ENCODE results near the gene SLC40A1. TPM values are rescaled to one million over a fixed set of nuclear protein-coding genes. Genes with fewer than 3 reads are reported as not detected.

Gene SLC40A1
- total and polyA plus RNA-seq, 2 donors (not counting 3 experiments of a cell fraction or from before 2014, with no cell fraction given): 8.5 to 15.1 TPM

DNA sequence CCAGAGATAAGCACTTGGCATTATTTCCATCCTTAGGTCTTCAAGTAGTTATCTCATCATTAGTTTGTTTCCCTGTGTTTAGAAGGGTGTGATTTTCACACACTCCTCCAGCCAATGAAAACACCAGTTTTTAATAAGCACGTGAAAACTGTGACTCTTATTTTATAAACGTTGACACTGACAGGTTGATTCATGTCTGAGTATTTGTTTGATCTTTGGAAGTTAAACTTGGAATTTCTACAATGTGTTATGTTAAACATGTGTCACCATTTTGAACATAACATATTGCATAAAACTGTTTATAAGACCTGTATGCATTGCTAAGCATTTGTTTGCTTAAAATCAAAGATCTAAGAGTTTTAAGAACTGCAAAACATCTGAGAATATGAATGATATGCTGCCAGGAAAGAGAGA lies 27.6 kb downstream of the SLC40A1 start:
- H3K9me1 ChIP-seq (replicated peaks; ENCODE audit: control insufficient read depth, extremely low read depth, insufficient read depth, low read length): no peaks in the 10 kb centered on the region
- intact Hi-C loops (cut with micrococcal nuclease) (no loop called here), dilution Hi-C loops (cut with MboI; ENCODE audit: extremely low pct_ligation_motif_present, low sequenced_read_pairs) (no loop called here)
- H3K27ac ChIP-seq (ENCODE audit: insufficient read depth, low read depth, low read length): no peak overlapping the region
- no peak for FAIRE-seq
- DNase-seq (ENCODE audit: low read depth, low spot score): peak; percentile 94
- no peaks in the 10 kb centered on the region for H3K27me3 ChIP-seq (ENCODE audit: control insufficient read depth in 2 of 2, insufficient read depth in 2 of 2, low read length in 2 of 2)
- H3K79me2 ChIP-seq (ENCODE audit: control insufficient read depth, insufficient read depth, low read length): no peaks in the 10 kb centered on the region
- H3K4me1 ChIP-seq (ENCODE audit: control insufficient read depth, extremely low read depth, insufficient read depth, low read length): no peaks in the 10 kb centered on the region
- H4K20me1 ChIP-seq (replicated peaks; ENCODE audit: control insufficient read depth, extremely low read depth, insufficient read depth, low read length): no peaks in the 10 kb centered on the region
- CTCF ChIA-PET: interaction anchor here (0.9 kb wide), 1 partner anchor 20 kb away, joined by 3 read pairs; no protein-coding TSS in a partner anchor
- H2AFZ ChIP-seq (ENCODE audit: low read depth, low read length): no peak overlapping the region
- no peak overlapping the region for H3K4me2 ChIP-seq (ENCODE audit: insufficient read depth, low read length)
- no peak overlapping the region for H3K4me3 ChIP-seq (replicated peaks in 1 of 3; ENCODE audit: insufficient read depth in 1 of 3, low read depth in 1 of 3, low read length in 3 of 3)
- TF ChIP-seq MYC (IDR thresholded peaks at IDR 0.05; ENCODE audit: low read depth, low read length) (no peak), FOS (IDR thresholded peaks at IDR 0.05; ENCODE audit: borderline replicate concordance, insufficient read depth, low read length) (no peak)
- TF ChIP-seq, protein P1, sequence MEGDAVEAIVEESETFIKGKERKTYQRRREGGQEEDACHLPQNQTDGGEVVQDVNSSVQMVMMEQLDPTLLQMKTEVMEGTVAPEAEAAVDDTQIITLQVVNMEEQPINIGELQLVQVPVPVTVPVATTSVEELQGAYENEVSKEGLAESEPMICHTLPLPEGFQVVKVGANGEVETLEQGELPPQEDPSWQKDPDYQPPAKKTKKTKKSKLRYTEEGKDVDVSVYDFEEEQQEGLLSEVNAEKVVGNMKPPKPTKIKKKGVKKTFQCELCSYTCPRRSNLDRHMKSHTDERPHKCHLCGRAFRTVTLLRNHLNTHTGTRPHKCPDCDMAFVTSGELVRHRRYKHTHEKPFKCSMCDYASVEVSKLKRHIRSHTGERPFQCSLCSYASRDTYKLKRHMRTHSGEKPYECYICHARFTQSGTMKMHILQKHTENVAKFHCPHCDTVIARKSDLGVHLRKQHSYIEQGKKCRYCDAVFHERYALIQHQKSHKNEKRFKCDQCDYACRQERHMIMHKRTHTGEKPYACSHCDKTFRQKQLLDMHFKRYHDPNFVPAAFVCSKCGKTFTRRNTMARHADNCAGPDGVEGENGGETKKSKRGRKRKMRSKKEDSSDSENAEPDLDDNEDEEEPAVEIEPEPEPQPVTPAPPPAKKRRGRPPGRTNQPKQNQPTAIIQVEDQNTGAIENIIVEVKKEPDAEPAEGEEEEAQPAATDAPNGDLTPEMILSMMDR (IDR thresholded peaks at IDR 0.05; ENCODE audit: extremely low read depth in 1 of 2, insufficient read depth in 1 of 2, low read depth in 1 of 2, low read length in 2 of 2): no peak
- no peak overlapping the region for H3K9ac ChIP-seq (replicated peaks; ENCODE audit: extremely low read depth, insufficient read depth, low read length)
- H3K9me3 ChIP-seq (replicated peaks; ENCODE audit: control insufficient read depth, insufficient read depth, low read length): no peaks in the 10 kb centered on the region
- H3K36me3 ChIP-seq (ENCODE audit: control insufficient read depth in 2 of 2, extremely low read depth in 1 of 2, insufficient read depth in 2 of 2, low read length in 2 of 2): no peaks in the 10 kb centered on the region
- BruUV-seq (replicated peaks): no TSS peak
- POLR2A ChIA-PET: no interaction called here

DNA sequence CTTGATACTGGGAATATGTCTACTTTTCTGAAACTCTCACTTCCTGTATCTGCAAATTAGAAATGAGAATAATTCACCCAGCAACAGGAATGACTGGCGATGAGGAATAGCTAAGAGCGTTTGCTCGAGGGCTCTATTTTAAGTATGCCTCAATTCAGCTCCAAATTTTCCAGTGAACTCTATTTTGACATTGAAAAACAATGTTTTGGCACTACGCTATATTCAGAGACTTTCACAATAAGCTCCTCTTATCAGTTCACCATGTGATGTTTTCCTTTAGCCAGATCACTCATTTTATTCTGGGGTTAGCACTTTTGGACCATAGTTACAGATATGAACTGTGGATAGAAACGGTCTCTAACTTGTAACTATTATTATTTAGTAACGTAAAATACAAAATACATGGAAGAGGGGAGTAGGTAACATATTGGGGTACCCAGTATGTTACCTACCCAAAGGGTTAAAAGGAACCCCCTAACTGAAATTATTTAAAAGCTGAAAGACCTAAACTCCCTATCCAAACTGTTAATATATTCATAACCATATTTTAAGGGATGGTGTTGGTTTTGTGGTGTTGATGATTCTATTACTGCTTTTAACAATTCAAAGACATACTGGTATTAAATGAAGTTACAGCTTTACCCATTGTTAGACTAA lies 28.1 kb downstream of the SLC40A1 start:
- H4K20me1 ChIP-seq (replicated peaks; ENCODE audit: control insufficient read depth, extremely low read depth, insufficient read depth, low read length): no peaks in the 10 kb centered on the region
- TF ChIP-seq GATA2 (IDR thresholded peaks at IDR 0.05; ENCODE audit: insufficient read depth, insufficient read length, low read depth, low read length) (no peak), EZH2 (IDR thresholded peaks at IDR 0.05; ENCODE audit: borderline replicate concordance, low read depth, low read length, severe bottlenecking) (no peak)
- H3K27ac ChIP-seq (ENCODE audit: insufficient read depth, low read depth, low read length): no peak overlapping the region
- H3K4me2 ChIP-seq (ENCODE audit: insufficient read depth, low read length): no peak overlapping the region
- H3K27me3 ChIP-seq (ENCODE audit: control insufficient read depth in 2 of 2, insufficient read depth in 2 of 2, low read length in 2 of 2): no peaks in the 10 kb centered on the region
- H3K9ac ChIP-seq (replicated peaks; ENCODE audit: extremely low read depth, insufficient read depth, low read length): no peak overlapping the region
- no peaks in the 10 kb centered on the region for H3K79me2 ChIP-seq (ENCODE audit: control insufficient read depth, insufficient read depth, low read length)
- intact Hi-C loops (cut with micrococcal nuclease) (no loop called here), dilution Hi-C loops (cut with MboI; ENCODE audit: extremely low pct_ligation_motif_present, low sequenced_read_pairs) (no loop called here)
- H3K4me1 ChIP-seq (ENCODE audit: control insufficient read depth, extremely low read depth, insufficient read depth, low read length): no peaks in the 10 kb centered on the region
- BruUV-seq (replicated peaks): no TSS peak
- ChIA-PET POLR2A (no interaction called here), CTCF (interaction anchor here (0.9 to 1.3 kb wide), 3 partner anchors 20 to 24 kb away, joined by 3 to 4 read pairs (median 3); no protein-coding TSS in a partner anchor)
- H3K9me1 ChIP-seq (replicated peaks; ENCODE audit: control insufficient read depth, extremely low read depth, insufficient read depth, low read length): no peaks in the 10 kb centered on the region
- FAIRE-seq (peak; percentile 55), DNase-seq (ENCODE audit: low read depth, low spot score) (peak; percentile 92)
- H3K9me3 ChIP-seq (replicated peaks; ENCODE audit: control insufficient read depth, insufficient read depth, low read length): no peaks in the 10 kb centered on the region
- H2AFZ ChIP-seq (ENCODE audit: low read depth, low read length): peak overlapping the region; percentile 57
- H3K36me3 ChIP-seq (ENCODE audit: control insufficient read depth in 2 of 2, extremely low read depth in 1 of 2, insufficient read depth in 2 of 2, low read length in 2 of 2): no peaks in the 10 kb centered on the region
- no peak overlapping the region for H3K4me3 ChIP-seq (replicated peaks in 1 of 3; ENCODE audit: insufficient read depth in 1 of 3, low read depth in 1 of 3, low read length in 3 of 3)
